EH (cell line): Measurements from ENCODE around the gene WDR81.

Experiments used
- DNase-seq: peaks from one replicate; pipeline ENCODE4 v3.0.0-alpha.2; 2015; ENCODE audit warnings: low read depth

WDR81 gene

GRCh38 chr17:1713160-1713877, 11.2 kb upstream of the WDR81 start:
- DNase-seq = peak; percentile 22

GRCh38 chr17:1713878-1714426, 10.6 kb upstream of the WDR81 start:
- peak; percentile 50 for DNase-seq

DNA sequence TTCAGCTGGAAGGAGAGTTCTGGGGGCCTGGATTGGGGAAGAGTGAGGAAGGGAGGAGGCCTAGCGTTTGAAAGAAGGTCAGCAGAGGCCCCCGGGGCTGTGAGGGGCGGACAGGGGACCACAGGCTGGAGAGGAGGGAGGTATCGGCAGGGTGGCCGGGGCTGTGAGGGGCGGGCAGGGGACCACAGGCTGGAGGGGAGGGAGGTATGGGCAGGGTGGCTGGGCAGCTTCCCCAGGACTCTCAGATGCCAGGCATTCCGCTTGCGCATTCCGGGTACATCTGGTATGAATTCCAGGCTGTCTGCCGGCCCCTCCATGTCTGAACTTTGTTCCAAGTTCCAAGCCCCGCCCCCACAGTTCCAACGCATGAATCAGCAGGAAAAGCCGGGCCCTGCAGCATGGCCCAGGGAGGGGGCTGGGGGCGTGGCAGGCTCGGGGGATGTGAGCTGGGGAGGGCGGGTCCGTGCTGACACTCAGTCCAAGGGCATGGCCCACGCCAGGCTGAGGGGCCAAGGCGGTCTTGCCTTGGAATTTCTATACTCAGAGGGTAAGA, 10.0 kb upstream of the WDR81 start:
- DNase-seq = peak; percentile 99

DNA sequence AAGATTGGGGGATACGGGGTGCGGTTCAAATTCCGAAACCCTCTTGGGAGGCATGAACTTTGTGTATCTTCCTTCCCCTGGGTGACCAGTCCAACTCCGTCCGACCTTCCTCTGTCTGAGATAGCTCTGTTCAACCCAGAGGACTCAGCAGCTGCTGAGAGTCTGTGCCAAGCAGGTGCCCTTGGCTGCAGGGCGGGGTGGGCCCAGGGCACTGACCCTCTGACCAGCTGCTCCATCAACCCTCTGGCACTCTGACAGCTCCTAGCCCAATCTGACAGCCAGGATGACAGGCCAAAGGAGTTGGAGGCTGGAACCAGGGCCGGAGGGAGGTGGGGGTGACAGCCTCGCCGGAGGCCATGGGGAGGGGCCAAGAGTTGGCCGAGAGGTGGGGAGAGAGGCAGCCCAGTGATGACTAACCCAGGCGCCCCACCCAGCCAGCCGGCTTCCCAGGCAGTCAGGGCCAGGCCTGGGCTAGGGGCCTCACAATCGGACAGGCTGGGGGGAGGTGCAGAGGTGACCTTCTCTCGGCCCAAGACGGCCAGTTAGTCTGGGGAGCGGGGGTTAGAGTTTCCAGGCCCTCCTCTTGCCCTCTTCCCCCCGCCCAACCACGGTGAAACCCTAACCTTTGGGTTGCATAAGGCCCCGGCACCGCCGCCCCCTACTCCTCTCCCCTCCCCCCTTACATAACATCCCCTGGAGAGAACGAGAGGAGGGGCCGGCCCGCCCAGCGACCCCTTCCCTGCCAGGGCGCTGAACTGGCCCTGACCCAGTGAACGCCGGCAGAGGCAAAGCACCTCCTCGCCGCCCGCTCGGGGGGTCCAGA, 9.3 kb upstream of the WDR81 start:
- peak; percentile 96 for DNase-seq

DNA sequence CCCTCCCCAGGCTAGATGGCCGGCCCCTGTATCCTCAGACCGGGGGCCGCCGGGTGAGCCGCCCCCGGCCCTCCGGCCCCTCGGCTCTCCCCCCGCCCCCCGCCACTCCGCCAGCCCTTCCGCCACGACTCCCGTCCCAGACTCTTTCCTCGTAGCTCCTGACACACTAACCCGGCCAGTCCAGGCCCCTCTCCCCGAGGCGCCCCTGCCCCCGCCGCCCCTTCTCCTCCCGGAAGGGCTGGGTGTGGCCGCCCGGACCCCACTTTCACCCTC, 8.8 kb upstream of the WDR81 start:
- DNase-seq = no peak

- peak; percentile 100 for DNase-seq
Observed at GRCh38 chr17:1716076-1716911, 8.2 kb upstream of the WDR81 start.

DNA sequence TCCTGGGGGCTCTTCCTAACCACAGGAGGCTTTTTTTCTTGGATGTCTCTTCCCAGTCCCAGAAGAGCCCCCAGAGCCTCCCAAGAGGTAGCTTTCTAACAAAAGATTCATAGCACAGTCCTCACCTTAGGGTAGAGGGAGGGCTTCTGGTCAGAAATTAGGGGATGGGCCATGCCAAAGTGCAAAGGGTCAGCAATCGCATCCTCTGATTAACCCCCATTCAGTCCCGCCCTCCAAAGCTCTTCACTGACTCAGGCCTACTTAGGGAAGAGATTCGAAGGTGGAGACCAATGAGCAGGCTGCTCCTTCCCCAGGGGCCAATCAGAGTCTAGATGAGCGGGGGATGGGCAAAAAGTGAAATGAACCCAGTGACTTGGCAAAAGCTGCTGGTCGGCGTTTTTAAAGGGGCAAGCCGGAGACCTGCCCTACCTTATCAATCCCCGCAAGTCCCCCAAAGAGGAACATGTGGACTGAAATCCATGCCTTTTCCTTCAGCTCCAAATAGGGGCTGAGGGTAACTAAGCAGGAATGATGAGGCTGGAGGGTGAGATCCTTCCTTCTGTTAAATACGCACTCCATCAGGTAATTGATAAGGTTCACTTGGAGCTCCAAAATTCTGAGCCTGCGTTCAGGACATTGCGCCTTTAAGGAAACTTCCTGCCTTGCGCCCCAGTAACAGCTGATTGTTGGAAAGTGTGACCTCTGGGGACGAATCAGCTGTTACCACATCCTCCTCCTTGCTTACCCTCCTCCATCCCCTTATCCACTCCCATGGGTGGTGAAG, 7.4 kb upstream of the WDR81 start:
- peak; percentile 100 for DNase-seq

DNA sequence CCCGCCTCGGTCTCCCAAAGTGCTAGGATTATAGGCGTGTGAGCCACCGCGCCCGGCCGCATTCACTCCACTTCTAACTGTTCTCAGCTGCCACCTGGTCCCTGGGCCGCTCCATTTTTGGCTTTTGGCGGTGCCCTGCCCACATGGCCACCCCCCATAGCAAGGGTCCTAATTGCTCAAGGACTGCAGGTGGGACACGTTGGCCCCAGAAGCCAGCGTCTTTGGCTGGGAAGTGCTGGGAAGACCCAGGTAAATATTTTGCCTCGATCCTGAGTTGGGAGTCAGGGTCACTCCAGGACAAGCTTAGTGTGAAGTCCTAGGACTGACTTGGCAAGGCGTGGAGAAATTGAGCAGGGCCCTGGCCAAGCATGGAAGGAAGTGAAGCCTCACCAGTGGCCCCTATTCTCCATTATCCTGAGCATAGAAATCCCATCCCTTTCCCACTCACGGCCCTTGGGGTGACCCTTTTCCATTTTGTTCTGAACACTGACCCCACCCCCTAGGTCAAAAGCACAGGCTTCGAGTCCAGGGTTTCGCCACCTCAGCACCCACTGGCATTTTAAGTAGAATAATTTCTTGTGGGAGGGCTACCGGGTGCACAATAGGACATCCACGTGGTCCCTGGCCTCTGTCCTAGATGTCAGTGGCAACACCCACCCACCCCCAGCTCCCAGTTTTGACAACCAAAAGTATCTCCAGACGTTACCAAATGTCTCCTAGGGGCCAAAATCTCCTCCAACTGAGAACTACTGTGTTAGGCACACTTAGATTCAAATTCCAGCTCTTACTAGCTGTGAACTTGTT, 5.9 kb upstream of the WDR81 start:
- DNase-seq = no peak

GRCh38 chr17:1720856-1721386, 3.6 kb upstream of the WDR81 start:
- DNase-seq = peak; percentile 59

DNA sequence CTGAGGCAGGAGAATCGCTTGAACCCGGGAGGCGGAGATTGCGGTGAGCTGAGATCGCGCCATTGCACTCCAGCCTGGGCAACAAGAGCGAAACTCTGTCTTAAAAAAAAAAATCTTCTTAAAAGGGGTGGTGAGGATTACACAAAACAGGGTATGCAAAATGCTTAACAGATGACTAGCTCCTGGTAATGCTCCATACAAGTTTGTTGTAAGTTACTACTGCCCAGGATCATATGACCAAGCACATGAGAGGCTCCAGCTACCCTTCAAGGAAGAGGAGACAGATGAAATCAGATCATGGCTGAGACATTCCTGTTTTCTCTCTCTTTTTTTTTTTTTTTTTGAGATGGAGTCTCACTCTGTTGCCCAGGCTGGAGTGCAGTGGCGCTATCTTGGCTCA, 2.5 kb upstream of the WDR81 start:
- peak; percentile 57 for DNase-seq

DNA sequence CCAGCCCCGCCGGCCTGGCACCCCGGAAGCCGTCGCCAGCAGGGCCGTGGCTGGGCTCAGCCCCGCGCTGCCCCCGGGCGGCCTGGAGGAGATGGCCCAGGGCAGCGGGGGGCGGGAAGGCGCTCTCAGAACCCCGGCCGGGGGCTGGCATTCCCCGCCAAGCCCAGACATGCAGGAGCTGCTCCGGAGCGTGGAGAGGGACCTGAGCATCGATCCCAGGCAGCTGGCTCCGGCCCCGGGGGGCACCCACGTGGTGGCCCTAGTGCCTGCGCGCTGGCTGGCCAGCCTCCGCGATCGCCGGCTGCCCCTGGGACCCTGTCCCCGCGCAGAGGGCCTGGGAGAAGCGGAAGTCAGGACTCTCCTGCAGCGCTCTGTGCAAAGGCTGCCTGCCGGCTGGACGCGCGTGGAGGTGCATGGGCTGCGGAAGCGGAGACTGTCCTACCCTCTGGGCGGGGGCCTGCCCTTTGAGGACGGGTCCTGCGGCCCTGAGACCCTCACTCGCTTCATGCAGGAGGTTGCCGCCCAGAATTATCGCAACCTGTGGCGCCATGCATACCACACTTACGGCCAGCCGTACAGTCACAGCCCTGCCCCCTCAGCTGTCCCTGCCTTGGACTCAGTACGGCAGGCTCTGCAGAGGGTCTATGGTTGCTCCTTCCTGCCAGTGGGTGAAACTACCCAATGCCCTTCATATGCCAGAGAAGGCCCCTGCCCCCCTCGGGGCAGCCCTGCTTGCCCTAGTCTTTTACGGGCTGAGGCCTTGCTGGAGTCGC, 551 bp downstream of the WDR81 start:
- DNase-seq = no peak

DNA sequence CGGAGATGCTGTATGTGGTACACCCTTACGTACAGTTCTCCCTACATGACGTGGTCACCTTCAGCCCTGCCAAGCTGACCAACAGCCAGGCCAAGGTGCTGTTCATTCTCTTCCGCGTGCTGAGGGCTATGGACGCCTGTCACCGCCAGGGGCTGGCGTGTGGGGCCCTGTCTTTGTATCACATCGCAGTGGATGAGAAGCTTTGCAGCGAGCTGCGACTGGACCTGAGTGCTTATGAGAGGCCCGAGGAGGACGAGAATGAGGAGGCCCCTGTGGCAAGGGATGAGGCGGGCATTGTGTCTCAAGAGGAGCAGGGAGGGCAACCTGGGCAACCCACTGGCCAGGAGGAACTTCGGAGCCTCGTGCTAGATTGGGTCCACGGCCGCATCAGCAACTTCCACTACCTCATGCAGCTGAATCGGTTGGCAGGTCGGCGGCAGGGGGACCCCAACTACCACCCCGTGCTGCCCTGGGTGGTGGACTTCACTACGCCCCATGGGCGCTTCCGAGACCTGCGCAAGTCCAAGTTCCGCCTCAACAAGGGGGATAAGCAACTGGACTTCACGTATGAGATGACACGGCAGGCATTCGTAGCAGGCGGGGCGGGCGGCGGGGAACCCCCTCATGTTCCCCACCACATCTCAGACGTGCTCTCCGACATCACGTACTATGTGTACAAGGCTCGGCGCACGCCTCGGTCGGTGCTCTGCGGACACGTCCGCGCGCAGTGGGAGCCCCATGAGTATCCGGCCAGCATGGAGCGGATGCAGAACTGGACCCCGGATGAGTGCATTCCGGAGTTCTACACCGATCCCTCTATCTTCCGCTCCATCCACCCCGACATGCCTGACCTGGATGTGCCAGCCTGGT, 1.4 kb downstream of the WDR81 start:
- no peak for DNase-seq

GRCh38 chr17:1726626-1727257, 2.2 kb downstream of the WDR81 start:
- DNase-seq = no peak

- DNase-seq = no peak
Observed at GRCh38 chr17:1727258-1727789, 2.8 kb downstream of the WDR81 start.

GRCh38 chr17:1727876-1728630, 3.5 kb downstream of the WDR81 start:
- DNase-seq = no peak

- no peak for DNase-seq
Observed at GRCh38 chr17:1729966-1730325, 5.4 kb downstream of the WDR81 start.
